Suprapubic skin (tissue), 4 donors: ENCODE results near the gene RIT1. TPM values are rescaled to one million over a fixed set of nuclear protein-coding genes. Genes with fewer than 3 reads are reported as not detected.
"Not testable (repeated sequence)": the region's sequence is repeated elsewhere in the genome, so short reads cannot be mapped to it uniquely, and the experiment has no call there.

Experiments used
- DNase-seq, 2 donors: peaks; one replicate each; pipeline ENCODE4 v3.0.0-alpha.2; 2019; ENCODE audit warnings: low spot score in 2 of 2
- H3K27ac ChIP-seq: fragments of 200-600 bp; sonication (generic); one replicate; pipeline ENCODE4 v1.5.1; 2019
- H3K27me3 ChIP-seq: fragments of 200-600 bp; sonication (generic); one replicate; pipeline ENCODE4 v1.5.1; 2019
- H3K36me3 ChIP-seq: fragments of 200-600 bp; sonication (generic); one replicate; pipeline ENCODE4 v1.5.1; 2019
- H3K4me1 ChIP-seq: fragments of 200-600 bp; sonication (generic); one replicate; pipeline ENCODE4 v1.5.1; 2019
- H3K4me3 ChIP-seq: fragments of 200-600 bp; sonication (generic); one replicate; pipeline ENCODE4 v1.5.1; 2019; ENCODE audit warnings: mild to moderate bottlenecking
- H3K9me3 ChIP-seq: fragments of 200-600 bp; sonication (generic); one replicate; pipeline ENCODE4 v1.5.1; 2019
- EP300 ChIP-seq: sonication (generic); formaldehyde crosslinking; IDR thresholded peaks from one replicate; pipeline ENCODE4 v1.6.1; 2017; ENCODE audit warnings: antibody characterized with exemption
- POLR2A ChIP-seq, 2 donors: fragments of 450-650 bp; IDR thresholded peaks; one replicate each; pipeline ENCODE4 v1.6.1; 2017; ENCODE audit warnings: antibody characterized with exemption in 2 of 2, mild to moderate bottlenecking in 2 of 2, moderate library complexity in 2 of 2
- POLR2AphosphoS5 ChIP-seq, 3 donors: sonication (generic); formaldehyde crosslinking; IDR thresholded peaks; one replicate each; pipeline ENCODE4 v1.6.1; 2017; ENCODE audit warnings: antibody characterized with exemption in 3 of 3
- WGBS: methylation state at CpG from one replicate; pipeline ENCODE4 v1.1.5; 2018; 5-methylcytosine and 5-hydroxymethylcytosine counted together
- total RNA-seq, 4 donors: library from RNA; depleted of rRNA; stranded (reverse); fragments of >200 nt; gene quantifications; one replicate each; pipeline ENCODE4 v1.1.0, GENCODE V29; 2016
- TF ChIP-seq, protein P1 (sequence below), 2 donors: fragments of 200-600 bp in 1 of 2; fragments of 450-650 bp in 1 of 2; sonication (generic) in 1 of 2; IDR thresholded peaks; one replicate each; pipeline ENCODE4 v1.5.1; 2016 to 2019; ENCODE audit warnings: antibody characterized with exemption in 2 of 2, mild to moderate bottlenecking in 1 of 2, moderate library complexity in 1 of 2

Gene RIT1
- total RNA-seq, 4 donors from 2014 or later, result 18.1 to 30.8 (median 23.8) TPM

DNA sequence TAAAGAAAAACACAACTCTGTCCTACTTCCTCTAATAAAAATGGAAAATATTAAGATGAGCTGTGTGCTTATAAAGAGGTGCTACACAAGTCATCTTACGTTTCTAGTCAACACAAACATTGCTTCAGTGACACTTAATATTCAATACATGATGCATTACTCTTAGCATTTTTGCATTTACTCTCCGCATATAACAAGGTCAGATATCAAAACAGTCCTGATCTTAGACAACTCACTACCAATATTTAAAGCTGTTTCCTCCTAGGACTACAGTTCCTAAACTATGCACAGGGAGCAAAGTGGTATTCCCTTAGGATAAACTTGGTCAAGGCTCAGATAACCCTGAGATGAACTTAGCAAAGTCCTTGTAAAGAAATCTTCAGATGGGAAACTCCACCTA lies 12.3 kb downstream of the RIT1 start:
- no peak for DNase-seq
- H3K27ac ChIP-seq, result no peak overlapping the region
- no peaks in the 10 kb centered on the region for H3K27me3 ChIP-seq
- no peak overlapping the region for H3K4me3 ChIP-seq
- TF ChIP-seq POLR2A (IDR thresholded peaks at IDR 0.05), result no peak
- TF ChIP-seq, protein P1, sequence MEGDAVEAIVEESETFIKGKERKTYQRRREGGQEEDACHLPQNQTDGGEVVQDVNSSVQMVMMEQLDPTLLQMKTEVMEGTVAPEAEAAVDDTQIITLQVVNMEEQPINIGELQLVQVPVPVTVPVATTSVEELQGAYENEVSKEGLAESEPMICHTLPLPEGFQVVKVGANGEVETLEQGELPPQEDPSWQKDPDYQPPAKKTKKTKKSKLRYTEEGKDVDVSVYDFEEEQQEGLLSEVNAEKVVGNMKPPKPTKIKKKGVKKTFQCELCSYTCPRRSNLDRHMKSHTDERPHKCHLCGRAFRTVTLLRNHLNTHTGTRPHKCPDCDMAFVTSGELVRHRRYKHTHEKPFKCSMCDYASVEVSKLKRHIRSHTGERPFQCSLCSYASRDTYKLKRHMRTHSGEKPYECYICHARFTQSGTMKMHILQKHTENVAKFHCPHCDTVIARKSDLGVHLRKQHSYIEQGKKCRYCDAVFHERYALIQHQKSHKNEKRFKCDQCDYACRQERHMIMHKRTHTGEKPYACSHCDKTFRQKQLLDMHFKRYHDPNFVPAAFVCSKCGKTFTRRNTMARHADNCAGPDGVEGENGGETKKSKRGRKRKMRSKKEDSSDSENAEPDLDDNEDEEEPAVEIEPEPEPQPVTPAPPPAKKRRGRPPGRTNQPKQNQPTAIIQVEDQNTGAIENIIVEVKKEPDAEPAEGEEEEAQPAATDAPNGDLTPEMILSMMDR (IDR thresholded peaks at IDR 0.05), result no peak
- TF ChIP-seq POLR2AphosphoS5 (IDR thresholded peaks at IDR 0.05), result no peak
- TF ChIP-seq EP300, result no peak
- H3K36me3 ChIP-seq, result peaks cover 70% of the 10 kb centered on the region
- H3K9me3 ChIP-seq, result no peaks in the 10 kb centered on the region
- H3K4me1 ChIP-seq, result peaks cover 3% of the 10 kb centered on the region
- 72% methylated on average over 2 of the region's 2 CpGs for WGBS

DNA sequence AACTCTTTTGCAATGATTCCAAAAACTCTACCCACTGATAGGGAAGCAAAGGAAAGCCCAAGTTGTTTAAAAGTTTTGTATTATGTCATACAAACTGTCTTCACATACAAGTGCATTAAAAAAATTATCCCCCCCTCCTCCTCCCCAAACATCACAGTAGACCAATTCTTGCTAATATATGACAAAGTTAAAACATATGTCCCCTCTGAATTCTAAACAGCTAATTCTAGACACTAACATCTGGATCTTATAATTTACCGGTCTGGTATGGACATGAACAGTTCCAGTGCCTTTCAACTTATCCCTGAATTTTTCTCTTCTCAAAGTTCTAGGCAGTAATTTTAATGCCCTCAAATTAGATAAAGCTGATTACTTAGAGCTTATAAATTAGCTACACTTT lies 13.4 kb downstream of the RIT1 start:
- Histone ChIP-seq H3K36me3 (peaks cover 59% of the 10 kb centered on the region), H3K4me1 (peaks cover 14% of the 10 kb centered on the region), H3K27me3 (no peaks in the 10 kb centered on the region), H3K27ac (no peak overlapping the region), H3K9me3 (no peaks in the 10 kb centered on the region), H3K4me3 (no peak overlapping the region)
- DNase-seq, result no peak
- TF ChIP-seq POLR2AphosphoS5 (IDR thresholded peaks at IDR 0.05) (no peak), EP300 (no peak), POLR2A (IDR thresholded peaks at IDR 0.05) (no peak)
- TF ChIP-seq, protein P1 (IDR thresholded peaks at IDR 0.05), result no peak
- WGBS, result 68% methylated on average over 1 of the region's 1 CpG

DNA sequence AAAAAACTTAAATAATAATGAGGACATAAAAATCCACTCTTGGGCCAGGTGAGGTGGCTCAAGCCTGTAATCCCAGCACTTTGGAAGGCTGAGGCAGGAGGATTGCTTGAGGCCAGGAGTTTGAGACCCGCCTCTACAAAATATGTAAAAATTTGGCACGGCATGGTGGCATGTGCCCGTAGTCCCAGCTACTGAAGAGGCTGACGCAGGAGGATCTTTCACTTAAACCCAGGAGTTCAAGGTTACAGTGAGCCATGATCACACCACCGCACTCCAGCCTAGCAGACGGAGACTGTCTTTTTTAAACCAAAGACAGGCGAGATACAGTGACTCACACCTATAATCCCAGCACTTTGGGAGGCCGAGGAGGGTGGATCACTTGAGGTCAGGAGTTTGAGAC lies 14.7 kb downstream of the RIT1 start:
- not testable (repeated sequence) for DNase-seq, H3K27me3 ChIP-seq, H3K4me3 ChIP-seq, H3K27ac ChIP-seq, H3K9me3 ChIP-seq
- WGBS, result 90% methylated on average over 8 of the region's 8 CpGs
- Histone ChIP-seq H3K4me1 (peaks cover 16% of the 10 kb centered on the region), H3K36me3 (peaks cover 46% of the 10 kb centered on the region)

DNA sequence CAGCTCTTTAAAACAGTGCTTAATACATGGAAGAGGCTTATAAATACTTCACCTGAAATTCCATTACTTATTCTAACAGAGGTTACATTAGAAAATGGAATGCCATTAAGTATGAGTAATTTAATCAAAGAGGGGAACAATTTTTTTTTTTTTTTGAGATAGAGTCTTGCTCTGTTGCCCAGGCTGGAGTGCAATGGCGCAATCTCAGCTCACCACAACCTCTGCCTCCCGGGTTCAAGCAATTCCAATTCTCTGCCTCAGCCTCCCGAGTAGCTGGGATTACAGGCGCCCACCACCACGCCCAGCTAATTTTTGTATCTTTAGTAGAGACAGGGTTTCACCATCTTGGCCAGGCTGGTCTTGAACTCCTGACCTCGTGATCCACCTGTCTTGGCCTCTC lies 15.5 kb downstream of the RIT1 start:
- not testable (repeated sequence) for H3K27me3 ChIP-seq, H3K9me3 ChIP-seq, DNase-seq, H3K4me3 ChIP-seq, H3K27ac ChIP-seq
- peaks cover 16% of the 10 kb centered on the region for H3K4me1 ChIP-seq
- peaks cover 37% of the 10 kb centered on the region for H3K36me3 ChIP-seq
- 97% methylated on average over 6 of the region's 6 CpGs for WGBS

DNA sequence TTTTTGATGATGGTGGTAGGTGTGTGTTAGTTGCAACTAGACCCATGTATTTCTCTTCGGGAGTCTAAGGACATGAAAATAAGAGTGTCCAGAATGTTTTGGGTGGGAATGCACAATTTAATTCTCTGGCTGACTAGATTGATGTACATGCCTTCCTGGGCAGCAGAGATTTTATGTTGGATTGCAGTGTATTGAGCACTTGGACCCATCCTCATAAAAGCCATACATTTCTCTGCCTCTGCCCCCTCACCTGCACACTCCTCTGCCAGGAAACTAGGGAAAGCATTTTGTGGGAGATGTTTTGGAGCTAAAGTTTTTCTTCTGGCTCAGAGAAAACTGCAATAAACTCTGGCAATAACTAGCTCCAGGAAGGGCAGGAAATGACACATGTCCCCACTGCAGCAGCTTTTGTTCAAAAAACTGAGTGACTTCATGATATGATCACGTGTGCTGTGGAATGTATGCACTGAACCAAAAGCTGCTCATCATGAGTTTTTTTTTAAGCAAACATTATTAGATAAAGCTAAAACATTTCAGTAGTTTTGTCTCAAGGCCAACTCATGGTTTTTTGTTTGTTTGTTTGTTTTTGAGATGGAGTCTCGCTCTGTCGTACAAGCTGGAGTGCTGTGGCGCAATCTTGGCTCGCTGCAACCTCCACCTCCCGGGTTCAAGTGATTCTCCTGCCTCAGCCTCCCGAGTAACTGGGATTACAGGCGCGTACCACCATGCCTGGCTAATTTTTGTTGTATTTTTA lies 17.6 kb downstream of the RIT1 start:
- DNase-seq, result no peak

DNA sequence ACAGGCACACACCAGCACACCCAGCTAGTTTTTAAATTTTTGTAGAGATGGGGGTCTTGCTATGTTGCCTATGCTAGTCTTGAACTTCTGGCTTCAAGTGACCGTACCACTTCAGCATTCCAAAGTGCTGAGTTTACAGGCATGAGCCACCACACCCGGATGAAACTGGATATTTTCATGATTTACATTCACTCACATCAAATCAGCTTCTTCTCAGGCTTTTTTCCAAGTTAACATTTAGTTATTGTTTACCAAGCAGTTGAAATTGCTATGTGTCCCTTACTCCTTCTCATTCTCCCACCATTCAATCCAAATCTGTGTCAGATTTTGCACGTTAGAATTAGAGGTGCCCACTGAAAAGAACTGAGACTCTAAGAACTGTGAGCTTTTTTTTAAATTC lies 18.4 kb downstream of the RIT1 start:
- H3K27ac ChIP-seq, result peak overlapping the region; percentile 76
- H3K27me3 ChIP-seq, result no peaks in the 10 kb centered on the region
- TF ChIP-seq POLR2A (IDR thresholded peaks at IDR 0.05) (no peak), EP300 (no peak), POLR2AphosphoS5 (IDR thresholded peaks at IDR 0.05) (no peak)
- TF ChIP-seq, protein P1 (IDR thresholded peaks at IDR 0.05), result no peak
- no peak for DNase-seq
- WGBS, result 24% methylated on average over 3 of the region's 3 CpGs
- H3K36me3 ChIP-seq, result peaks cover 17% of the 10 kb centered on the region
- H3K4me3 ChIP-seq, result no peak overlapping the region
- no peaks in the 10 kb centered on the region for H3K9me3 ChIP-seq
- H3K4me1 ChIP-seq, result peaks cover 16% of the 10 kb centered on the region

More for the DNA sequence above, 17.6 kb downstream of the RIT1 start:
- peaks cover 16% of the 10 kb centered on the region for H3K4me1 ChIP-seq
- no peak overlapping the region for H3K4me3 ChIP-seq
- 65% methylated on average over 10 of the region's 10 CpGs for WGBS
- TF ChIP-seq POLR2AphosphoS5 (IDR thresholded peaks at IDR 0.05), result no peak
- TF ChIP-seq, protein P1 (IDR thresholded peaks at IDR 0.05), result no peak
- TF ChIP-seq POLR2A (IDR thresholded peaks at IDR 0.05), result no peak
- no peak for TF ChIP-seq EP300
- H3K36me3 ChIP-seq, result peaks cover 19% of the 10 kb centered on the region
- no peaks in the 10 kb centered on the region for H3K27me3 ChIP-seq
- peak overlapping the region; percentile 76 for H3K27ac ChIP-seq
- H3K9me3 ChIP-seq, result no peaks in the 10 kb centered on the region
